Measurements from ENCODE around the gene BCL2.

Gene BCL2

GRCh38 chr18:63325086-63325686, 5.6 kb upstream of the BCL2 start:
- DNase-seq: no peak

GRCh38 chr18:63322908-63323634, 3.5 kb upstream of the BCL2 start:
- peak; percentile 70 for DNase-seq

DNA sequence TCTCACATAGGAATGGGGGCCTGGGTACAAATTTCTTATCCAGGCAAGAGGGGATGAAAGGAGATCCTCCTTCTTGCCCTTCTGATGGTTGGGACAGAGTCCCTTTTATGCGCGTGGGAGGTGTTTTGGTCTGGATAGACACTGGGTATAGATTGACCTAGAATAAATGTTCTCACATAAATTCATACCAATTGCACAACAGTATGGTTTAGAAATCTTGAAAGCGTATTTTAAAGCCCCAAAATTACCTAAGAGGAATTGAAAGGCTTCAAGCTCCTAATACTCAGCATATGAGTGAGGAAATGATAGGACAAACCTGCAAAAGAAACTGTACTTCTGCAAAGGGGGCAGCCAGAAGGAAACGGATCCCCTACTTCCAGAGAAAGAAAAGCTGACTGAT, 2.6 kb upstream of the BCL2 start:
- no peak for DNase-seq

- peak; percentile 44 for DNase-seq
These were observed 1.7 kb upstream of the BCL2 start for GRCh38 chr18:63321291-63321690.

- DNase-seq: peak; percentile 83
These were observed 1.4 kb upstream of the BCL2 start for GRCh38 chr18:63320975-63321265.

DNA sequence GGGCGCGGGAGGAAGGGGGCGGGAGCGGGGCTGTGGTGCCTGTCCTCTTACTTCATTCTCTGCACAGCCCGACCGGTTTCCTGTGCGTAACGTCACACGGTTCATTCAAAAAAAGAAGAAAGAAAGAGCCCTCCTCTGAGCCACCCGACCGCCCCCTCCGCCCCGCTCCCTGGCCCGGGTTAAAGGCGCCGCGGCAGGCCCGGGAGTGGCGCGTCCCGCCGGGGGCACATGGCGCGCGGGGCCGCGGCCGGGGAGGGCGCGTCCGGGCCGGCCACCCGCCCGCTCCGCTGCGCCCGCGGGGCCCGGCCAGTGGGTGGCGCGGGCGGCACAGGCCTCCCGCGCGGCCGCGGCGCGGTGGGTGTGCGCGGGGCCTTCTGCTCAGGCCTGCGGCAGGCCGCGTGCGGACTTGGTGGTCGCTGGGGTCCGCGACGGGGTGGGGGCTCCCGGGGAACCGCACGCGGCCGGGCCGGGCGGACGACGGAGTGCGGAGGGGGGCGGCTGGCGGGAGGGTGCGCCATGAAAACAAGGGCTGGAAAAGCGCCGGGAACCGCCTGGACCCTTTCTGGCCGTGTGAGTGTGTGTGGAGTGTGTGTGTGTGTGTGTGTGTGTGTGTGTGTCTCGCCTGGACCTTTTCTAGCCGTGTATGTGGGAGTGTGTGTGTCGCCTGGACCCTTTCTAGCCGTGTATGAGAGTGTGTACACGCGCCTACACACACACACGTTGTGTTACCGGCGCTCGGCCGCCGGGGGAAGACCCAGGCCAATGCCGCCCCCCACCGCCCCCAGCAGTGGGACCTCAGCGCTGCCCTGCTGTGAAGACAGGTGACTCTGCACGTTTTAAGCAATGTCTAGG, 780 bp upstream of the BCL2 start:
- DNase-seq: peak; percentile 86

DNA sequence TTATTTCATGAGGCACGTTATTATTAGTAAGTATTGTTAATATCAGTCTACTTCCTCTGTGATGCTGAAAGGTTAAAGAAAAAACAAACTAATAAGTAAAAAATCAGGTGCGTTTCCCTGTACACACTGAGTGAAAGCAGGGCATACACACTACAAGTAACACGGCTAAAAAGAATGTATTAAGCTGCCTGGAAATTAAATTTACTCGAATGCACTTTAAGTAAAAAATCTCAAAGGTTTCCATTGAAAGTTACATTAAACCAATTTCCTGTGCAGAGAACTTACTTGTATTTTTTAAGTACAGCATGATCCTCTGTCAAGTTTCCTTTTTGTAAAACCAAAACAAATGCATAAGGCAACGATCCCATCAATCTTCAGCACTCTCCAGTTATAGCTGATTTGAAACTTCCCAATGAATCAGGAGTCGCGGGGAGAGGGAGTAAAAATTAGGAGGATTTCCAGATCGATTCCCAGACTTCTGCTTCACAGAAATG, 633 bp downstream of the BCL2 start:
- DNase-seq: no peak

- peak; percentile 84 for DNase-seq
These were observed 1.3 kb downstream of the BCL2 start for GRCh38 chr18:63317982-63318888.

- no peak for DNase-seq
These were observed 2.0 kb downstream of the BCL2 start for GRCh38 chr18:63317556-63317946.

DNA sequence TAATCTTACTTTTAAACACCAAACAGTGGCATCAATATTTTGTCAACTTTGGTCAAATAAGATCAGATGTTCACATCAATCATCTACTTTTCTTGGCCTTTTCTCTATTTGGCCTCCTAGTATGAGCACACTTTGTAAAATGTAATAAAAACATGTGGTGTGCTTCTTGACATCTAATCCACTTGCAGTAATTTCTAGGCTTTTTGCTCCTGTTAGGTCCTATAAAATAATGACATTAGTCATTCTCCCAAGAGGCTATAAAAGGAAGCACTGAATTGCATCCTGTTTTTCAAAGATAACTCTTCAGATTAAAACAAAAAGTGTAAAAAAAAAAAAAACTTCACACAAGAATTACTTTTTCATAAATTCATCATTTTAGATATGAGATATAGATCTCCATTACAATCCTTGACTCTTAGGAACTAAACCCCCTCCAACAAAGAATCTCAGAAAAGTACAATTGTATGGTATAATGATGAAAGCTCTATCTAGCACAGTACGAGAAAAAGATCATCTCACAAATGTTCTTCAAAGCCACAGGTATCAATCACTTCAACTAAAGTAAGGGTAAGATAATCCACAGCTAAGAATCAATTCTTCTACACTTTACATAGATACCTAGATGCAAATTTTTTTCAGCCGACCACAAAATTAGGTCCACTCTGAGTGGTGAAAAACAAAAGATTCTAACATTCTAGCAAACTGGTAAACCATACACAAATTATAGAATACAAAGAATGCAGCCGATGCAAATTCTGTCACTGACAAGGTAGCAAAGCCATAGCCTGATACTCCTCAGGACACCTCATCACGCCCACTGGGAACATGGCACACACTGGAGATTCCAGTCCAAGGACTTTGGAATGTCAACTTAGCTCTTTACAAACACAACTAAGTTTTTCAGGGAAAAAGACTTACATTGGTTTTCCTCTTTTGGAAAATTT, 2.7 kb downstream of the BCL2 start:
- peak; percentile 26 for DNase-seq

GRCh38 chr18:63315876-63316275, 3.7 kb downstream of the BCL2 start:
- DNase-seq: no peak

- no peak for DNase-seq
These were observed 4.4 kb downstream of the BCL2 start for GRCh38 chr18:63315131-63315662.

- no peak for DNase-seq
These were observed 5.3 kb downstream of the BCL2 start for GRCh38 chr18:63314062-63314790.

DNA sequence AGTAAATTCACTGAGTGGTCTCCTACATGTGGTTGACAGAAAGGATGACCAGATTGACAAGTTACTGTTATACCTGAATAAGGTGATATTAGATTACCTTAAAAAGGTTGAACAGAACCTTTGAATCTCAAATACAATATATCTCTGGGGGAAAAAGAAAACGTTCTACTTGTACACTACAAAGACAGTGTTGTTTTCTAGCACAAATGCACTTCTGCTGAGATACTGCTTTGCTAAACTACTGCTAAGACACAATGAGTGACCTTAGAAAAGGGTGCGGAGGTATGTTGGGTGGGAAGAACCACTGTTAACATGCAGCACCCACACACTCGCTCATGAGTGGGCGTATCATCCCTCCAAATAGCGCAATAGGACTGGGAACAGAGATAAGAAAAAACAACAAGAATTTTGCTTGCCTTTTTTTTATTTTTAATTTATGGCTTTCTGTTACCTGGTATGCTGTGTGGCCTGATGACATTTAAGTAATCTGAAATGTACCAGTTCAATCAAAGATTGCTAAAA, 6.1 kb downstream of the BCL2 start:
- no peak for DNase-seq

DNA sequence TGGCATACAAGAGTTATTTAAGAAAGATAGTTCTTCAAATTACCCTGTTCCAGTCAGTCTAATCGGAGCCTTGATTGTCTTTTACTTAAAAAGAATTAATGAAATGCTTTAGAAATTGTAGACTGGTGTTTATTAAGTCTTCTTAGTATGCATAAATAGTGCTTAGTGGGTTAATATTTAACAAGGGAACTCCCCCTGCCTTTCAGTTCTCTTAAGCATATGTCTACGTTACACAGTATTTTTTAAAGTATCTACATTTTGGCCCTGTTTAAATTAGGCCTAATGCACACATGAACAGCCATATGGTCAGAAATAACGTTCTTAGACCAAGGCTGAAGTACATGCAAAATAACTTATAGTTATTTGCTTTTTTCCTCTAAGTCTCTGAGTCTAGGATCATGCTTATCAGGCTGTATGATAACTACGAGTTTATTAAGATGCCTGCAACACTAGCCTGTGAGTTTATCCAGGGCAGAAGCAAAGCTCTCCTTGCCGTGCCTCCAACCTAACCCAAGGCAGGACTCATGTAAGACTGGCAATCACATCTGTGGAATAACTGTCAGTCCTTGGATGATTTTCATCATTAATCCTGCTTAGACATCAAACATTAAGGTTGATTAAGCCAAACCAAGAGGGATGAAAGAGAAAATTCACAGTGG, 6.7 kb downstream of the BCL2 start:
- no peak for DNase-seq

GRCh38 chr18:63312019-63312409, 7.6 kb downstream of the BCL2 start:
- no peak for DNase-seq

DNA sequence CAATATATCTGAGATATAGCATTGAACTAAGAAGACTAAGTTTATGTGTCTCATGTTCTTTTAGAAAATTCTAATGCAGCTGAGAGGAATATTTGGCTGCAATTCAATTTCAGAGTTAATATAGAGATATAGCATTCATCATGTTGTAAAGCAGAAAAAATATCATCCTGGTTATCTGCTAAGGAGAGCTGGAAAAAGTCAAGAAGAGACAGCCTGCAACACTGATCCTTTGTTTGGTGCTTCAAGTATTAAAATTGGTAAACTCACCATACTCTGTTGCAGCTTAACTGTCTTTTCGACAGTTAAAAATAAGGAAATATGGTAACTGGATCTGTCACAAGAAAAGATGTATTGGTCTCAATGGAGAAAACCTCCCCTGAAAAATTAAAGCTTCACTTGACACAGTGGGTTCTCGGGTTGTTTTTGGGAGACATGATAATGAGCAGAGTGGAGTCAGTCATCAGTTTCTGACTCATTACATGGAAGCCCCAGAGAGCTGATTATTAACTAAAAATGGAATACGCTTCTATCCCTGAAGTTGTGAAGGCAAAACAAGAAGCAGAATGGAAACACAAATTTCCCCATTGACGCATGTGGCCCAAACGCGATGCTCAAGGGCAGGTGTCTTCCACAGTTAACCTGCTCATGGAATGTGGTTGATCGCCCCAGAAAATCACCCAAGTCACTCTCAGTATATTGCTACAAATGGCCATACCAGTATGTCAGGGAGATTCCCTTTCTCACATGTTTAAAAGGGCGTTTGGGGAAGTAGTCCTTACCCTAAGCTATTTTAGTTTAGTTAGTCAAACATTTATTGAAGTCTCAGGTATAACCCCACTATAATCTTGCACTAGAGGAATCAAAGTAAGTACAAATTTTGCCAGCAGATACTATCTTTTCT, 8.2 kb downstream of the BCL2 start:
- no peak for DNase-seq

DNA sequence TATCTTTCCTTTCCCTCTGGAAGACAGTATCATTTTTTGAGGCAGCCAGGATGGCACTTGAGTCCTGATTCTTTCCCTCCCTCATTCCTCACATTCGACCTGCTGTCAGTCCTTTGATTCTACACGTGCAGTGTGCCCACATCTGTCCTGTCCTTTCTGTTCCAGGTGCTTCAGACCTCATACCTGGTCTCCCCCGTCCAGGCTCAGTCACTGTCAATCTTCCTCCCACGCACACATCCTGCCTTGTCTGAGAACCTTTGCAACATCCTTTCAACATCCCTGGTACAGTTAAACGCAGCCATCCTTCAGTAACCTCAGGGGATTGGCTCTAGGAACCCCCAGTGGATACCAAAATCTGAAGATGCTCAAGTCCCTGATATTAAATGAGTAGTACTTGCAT, 10.1 kb downstream of the BCL2 start:
- DNase-seq: no peak

All from NCI-H345 (cell line).